Keratinocyte (primary cell): ENCODE measurements around the gene NCK2.

Source experiments
- CTCF ChIP-seq, 3 experiments: IDR thresholded peaks in 1 of 3; conservative IDR thresholded peaks in 1 of 3; optimal IDR thresholded peaks in 1 of 3; 2 replicates in 2 of 3; 3 replicates in 1 of 3; pipeline versions ENCODE3 to v1.5.1; 2011; ENCODE audit warnings: low read length in 3 of 3, mild to moderate bottlenecking in 3 of 3, moderate library complexity in 2 of 3, control low read depth in 1 of 3, inconsistent platforms in 1 of 3; ENCODE audit not compliant: insufficient read depth in 2 of 3; ENCODE audit errors: extremely low read depth in 1 of 3
- EZH2 ChIP-seq: IDR thresholded peaks from one replicate; pipeline ENCODE4 v1.6.1; 2012; ENCODE audit warnings: inconsistent platforms, mild to moderate bottlenecking, low read length, moderate library complexity

- TF ChIP-seq CTCF (optimal IDR thresholded peaks at IDR 0.05 in 1 of 3, IDR thresholded peaks at IDR 0.05 in 1 of 3, conservative IDR thresholded peaks at IDR 0.05 in 1 of 3; ENCODE audit: extremely low read depth in 1 of 3, insufficient read depth in 2 of 3, low read length in 3 of 3) (no peak), EZH2 (no peak)
These were observed 65.0 kb downstream of the NCK2 start for GRCh38 chr2:105809723-105810122.
